ENCODE data around the gene KLHL29.

Gene KLHL29

DNA sequence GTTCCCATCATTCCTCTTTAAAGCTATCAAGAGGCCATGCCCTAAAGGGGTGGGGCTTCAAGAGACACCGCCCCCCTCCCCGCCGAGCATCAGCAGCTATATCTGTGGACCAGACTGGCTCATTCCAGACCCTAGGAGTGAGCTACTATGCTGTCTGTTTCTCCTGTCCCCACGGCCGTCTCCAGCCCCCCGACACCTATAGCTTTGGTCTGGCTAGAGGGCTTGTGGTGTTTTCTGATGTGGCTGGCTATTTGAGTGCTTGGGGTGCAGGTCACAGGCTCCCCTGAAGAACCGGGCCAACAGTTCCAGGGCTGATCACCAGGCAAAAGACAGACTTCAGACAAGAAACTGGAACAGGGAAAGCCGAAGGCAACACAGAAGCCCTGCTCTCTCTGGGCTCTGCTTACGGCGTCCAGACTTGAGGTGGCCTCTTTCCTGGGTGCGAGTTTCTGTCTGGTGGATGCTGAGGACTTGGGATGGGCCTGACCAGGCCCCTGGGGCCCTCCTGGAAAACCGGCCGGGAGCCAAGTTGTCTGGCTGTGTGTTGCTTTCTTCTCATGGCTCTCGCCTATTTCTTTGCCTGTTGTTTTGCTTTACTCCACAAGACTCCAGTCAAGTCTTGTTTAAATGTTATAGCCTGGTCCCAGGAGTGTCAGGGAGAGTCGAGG lies 83.6 kb downstream of the KLHL29 start:
- Mint-ChIP-seq H3K9me3 (no peaks in the 10 kb centered on the region), H3K27ac (no peak overlapping the region), H3K36me3 (ENCODE audit: low read depth) (no peaks in the 10 kb centered on the region), H3K4me3 (no peak overlapping the region), H3K4me1 (ENCODE audit: low read depth) (peaks cover 5% of the 10 kb centered on the region), H3K27me3 (ENCODE audit: low read depth) (peaks cover 66% of the 10 kb centered on the region)

DNA sequence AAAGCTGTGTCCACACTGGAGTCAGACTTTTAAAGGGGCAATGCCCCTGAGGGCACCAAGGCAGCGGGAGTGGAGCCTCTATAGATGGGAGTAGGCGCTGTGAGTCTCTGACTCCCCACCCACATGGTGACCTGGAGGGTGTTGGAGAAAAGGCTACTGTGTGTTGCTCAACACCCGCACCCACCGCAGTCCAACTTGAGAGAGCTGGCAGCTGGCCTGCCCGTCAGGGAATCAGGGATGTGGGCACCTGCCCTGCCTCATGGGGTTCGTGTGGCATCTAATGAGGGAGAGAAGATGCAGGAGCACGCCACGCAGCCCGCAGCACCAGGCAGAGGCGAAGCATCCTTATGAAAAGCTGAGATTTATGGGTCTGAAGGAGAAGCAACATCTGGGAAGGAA lies 84.2 kb downstream of the KLHL29 start:
- no peaks in the 10 kb centered on the region for H3K36me3 Mint-ChIP-seq (ENCODE audit: low read depth)
- H3K27me3 Mint-ChIP-seq (ENCODE audit: low read depth) = peaks cover 71% of the 10 kb centered on the region
- H3K27ac Mint-ChIP-seq = no peak overlapping the region
- no peaks in the 10 kb centered on the region for H3K9me3 Mint-ChIP-seq
- no peak overlapping the region for H3K4me3 Mint-ChIP-seq
- peaks cover 5% of the 10 kb centered on the region for H3K4me1 Mint-ChIP-seq (ENCODE audit: low read depth)

GRCh38 chr2:23475036-23475435 lies 90.1 kb downstream of the KLHL29 start:
- Mint-ChIP-seq H3K4me3 (no peak overlapping the region), H3K9me3 (no peaks in the 10 kb centered on the region), H3K27ac (no peak overlapping the region), H3K4me1 (ENCODE audit: low read depth) (peaks cover 2% of the 10 kb centered on the region), H3K36me3 (ENCODE audit: low read depth) (no peaks in the 10 kb centered on the region), H3K27me3 (ENCODE audit: low read depth) (peaks cover 45% of the 10 kb centered on the region)

- Mint-ChIP-seq H3K27me3 (ENCODE audit: low read depth) (peaks cover 45% of the 10 kb centered on the region), H3K4me3 (no peak overlapping the region), H3K36me3 (ENCODE audit: low read depth) (no peaks in the 10 kb centered on the region), H3K9me3 (no peaks in the 10 kb centered on the region), H3K27ac (no peak overlapping the region), H3K4me1 (ENCODE audit: low read depth) (peaks cover 2% of the 10 kb centered on the region)
These were observed 90.5 kb downstream of the KLHL29 start for GRCh38 chr2:23475473-23475872.

DNA sequence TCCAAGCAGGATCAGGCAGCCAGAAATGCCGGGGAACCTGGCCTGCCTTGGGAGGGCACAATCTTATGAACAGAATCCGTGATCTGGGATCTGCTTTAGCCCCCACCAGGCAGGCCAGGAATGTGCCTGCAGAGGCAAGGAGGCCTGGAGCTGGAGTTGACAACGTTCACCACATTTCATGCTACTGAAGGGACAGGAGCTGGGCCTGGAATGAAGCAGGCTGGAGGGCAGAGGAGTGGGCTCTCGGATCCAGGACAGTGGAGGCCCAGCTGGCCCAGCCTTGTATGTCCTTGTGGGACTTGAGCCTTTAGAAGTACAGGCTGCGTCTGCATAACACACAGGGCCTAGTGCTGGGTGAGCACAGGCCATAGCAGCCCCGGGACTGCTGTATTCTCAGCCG lies 91.8 kb downstream of the KLHL29 start:
- H3K36me3 Mint-ChIP-seq (ENCODE audit: low read depth) = no peaks in the 10 kb centered on the region
- no peak overlapping the region for H3K4me3 Mint-ChIP-seq
- no peak overlapping the region for H3K27ac Mint-ChIP-seq
- peaks cover 2% of the 10 kb centered on the region for H3K4me1 Mint-ChIP-seq (ENCODE audit: low read depth)
- H3K27me3 Mint-ChIP-seq (ENCODE audit: low read depth) = peaks cover 34% of the 10 kb centered on the region
- no peaks in the 10 kb centered on the region for H3K9me3 Mint-ChIP-seq

DNA sequence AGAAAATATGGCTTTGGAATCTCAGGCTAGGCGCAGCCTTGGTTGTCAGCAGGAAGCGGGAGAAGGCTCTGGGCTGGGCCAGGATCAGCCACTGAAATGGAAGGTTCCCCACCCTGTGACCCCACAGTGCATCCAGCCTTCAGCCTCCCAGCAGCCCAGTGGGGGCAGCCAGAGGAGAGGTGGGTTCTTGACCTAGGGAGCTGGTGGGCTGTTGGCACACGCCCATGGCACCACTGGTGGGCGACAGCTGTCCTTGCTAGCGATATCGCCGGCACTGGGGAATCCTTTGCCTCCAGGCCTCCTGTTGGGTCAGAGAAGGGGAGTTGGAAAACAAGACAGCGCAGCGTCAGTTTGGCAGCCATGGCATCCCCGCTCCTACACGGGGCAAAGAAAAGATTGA lies 92.4 kb downstream of the KLHL29 start:
- Mint-ChIP-seq H3K4me1 (ENCODE audit: low read depth) (peaks cover 2% of the 10 kb centered on the region), H3K4me3 (no peak overlapping the region), H3K27ac (no peak overlapping the region), H3K9me3 (no peaks in the 10 kb centered on the region), H3K36me3 (ENCODE audit: low read depth) (no peaks in the 10 kb centered on the region), H3K27me3 (ENCODE audit: low read depth) (peaks cover 31% of the 10 kb centered on the region)

DNA sequence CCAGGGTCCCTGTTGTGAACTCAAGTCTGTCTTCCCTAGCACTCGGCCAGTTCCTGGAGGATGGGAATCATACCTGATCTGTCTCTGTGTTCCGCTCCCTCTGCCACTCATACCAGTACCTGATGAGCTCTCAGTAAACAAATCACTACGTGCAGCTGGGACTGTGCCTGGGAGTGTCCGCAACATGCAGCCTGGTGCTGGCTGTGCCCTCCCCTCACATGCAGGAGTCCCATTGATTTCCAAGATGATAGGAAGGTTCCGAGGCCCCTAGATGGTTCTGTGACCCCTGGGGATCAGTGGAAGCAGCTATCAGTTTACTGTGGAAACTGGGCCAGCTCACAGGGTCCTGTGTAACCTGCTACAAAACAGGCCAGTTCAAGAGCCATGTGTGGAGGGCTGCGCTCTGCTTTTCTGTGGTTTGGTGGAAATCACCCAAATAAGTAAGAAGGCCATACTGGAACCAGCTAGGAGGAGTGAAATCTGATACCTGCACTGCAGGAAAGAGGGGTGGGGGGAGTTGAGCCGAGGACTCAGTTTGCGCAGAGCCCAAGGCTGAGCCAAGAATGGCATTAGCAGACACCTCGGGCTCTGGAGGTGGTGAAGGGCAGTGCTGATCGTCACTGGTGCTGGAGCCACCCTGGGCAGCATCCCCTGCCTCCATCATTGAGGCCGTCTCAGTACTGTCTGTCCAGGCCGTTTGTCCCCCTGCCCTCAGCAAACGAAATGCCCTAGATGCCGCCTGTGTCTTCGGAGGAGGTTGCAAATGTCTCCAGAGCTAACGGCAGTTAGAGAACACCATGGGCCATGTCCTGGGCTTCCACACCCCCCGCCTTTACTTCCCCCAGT lies 93.3 kb downstream of the KLHL29 start:
- Mint-ChIP-seq H3K27me3 (ENCODE audit: low read depth) (peaks cover 27% of the 10 kb centered on the region), H3K9me3 (no peaks in the 10 kb centered on the region), H3K4me1 (ENCODE audit: low read depth) (peaks cover 2% of the 10 kb centered on the region), H3K27ac (no peak overlapping the region), H3K4me3 (no peak overlapping the region), H3K36me3 (ENCODE audit: low read depth) (no peaks in the 10 kb centered on the region)

GRCh38 chr2:23478933-23479683 lies 94.1 kb downstream of the KLHL29 start:
- Mint-ChIP-seq H3K27me3 (ENCODE audit: low read depth) (peaks cover 19% of the 10 kb centered on the region), H3K4me1 (ENCODE audit: low read depth) (peaks cover 4% of the 10 kb centered on the region), H3K36me3 (ENCODE audit: low read depth) (no peaks in the 10 kb centered on the region), H3K27ac (no peak overlapping the region), H3K9me3 (no peaks in the 10 kb centered on the region), H3K4me3 (no peak overlapping the region)

DNA sequence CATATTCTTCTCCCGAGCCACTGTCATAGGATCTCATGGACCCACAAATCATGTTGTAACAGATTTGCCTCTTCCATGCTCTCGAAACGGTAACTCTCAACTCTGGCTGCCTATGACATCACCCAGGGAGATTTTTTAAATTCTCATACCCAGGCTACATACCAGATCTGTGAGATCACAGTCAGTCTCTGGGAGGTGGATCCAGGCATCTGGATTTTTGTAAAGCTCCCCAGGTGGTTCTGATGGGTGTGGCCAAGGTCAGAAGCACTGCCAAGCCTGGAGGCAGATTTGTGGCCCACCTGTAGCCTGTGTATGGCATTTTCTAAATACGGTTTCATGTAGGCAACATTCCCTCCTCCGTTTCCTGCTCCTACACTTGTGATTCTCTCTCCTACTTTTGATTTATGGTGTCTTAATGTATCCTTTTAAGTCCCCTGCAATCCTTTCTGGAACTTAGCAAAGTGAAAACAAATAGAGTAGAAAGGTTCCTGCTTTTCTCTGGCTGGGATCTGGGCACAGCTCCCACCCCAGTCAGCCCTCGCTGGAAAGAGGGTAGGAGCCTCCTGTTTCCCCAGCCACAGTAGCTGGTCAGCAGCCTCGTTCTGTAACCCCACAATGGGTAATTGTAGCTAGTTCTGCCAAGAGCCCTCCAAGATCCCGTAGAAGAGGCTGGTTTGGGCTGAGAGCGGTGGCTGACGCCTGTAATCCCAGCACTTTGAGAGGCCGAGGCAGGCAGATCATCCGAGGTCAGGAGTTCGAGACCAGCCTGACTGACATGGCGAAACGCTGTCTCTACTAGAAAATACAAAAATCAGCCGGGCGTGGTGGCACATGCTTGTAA lies 96.2 kb downstream of the KLHL29 start:
- no peaks in the 10 kb centered on the region for H3K36me3 Mint-ChIP-seq (ENCODE audit: low read depth)
- H3K4me1 Mint-ChIP-seq (ENCODE audit: low read depth) = peaks cover 8% of the 10 kb centered on the region
- peaks cover 9% of the 10 kb centered on the region for H3K27me3 Mint-ChIP-seq (ENCODE audit: low read depth)
- no peak overlapping the region for H3K4me3 Mint-ChIP-seq
- no peak overlapping the region for H3K27ac Mint-ChIP-seq
- H3K9me3 Mint-ChIP-seq = no peaks in the 10 kb centered on the region

- no peak overlapping the region for H3K4me3 Mint-ChIP-seq
- H3K9me3 Mint-ChIP-seq = no peaks in the 10 kb centered on the region
- peaks cover 9% of the 10 kb centered on the region for H3K27me3 Mint-ChIP-seq (ENCODE audit: low read depth)
- H3K36me3 Mint-ChIP-seq (ENCODE audit: low read depth) = no peaks in the 10 kb centered on the region
- H3K4me1 Mint-ChIP-seq (ENCODE audit: low read depth) = peaks cover 8% of the 10 kb centered on the region
- H3K27ac Mint-ChIP-seq = no peak overlapping the region
These were observed 97.2 kb downstream of the KLHL29 start for GRCh38 chr2:23482188-23482587.

DNA sequence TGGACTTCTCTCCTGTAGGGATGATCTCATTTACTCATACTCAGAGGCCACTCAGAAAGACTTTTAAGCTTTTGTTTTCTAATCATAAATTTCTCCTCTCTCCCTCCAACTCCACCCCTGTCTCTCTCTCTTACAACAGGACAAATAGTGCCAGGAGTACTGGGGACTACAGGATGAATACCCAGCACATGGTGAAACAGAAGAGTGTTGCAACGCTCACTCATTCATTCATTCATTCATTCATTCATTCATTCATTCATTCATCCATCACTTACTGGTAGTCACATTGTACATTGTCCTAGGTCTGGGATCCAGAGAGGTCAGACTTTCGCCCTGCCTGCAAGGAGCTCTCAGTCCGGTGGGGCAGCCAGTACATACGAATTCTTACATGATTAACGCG lies 97.6 kb downstream of the KLHL29 start:
- Mint-ChIP-seq H3K9me3 (no peaks in the 10 kb centered on the region), H3K36me3 (ENCODE audit: low read depth) (no peaks in the 10 kb centered on the region), H3K27me3 (ENCODE audit: low read depth) (peaks cover 9% of the 10 kb centered on the region), H3K27ac (no peak overlapping the region), H3K4me1 (ENCODE audit: low read depth) (peaks cover 12% of the 10 kb centered on the region), H3K4me3 (no peak overlapping the region)

- H3K4me1 Mint-ChIP-seq (ENCODE audit: low read depth) = peaks cover 24% of the 10 kb centered on the region
- H3K27me3 Mint-ChIP-seq (ENCODE audit: low read depth) = peaks cover 9% of the 10 kb centered on the region
- no peaks in the 10 kb centered on the region for H3K9me3 Mint-ChIP-seq
- no peak overlapping the region for H3K27ac Mint-ChIP-seq
- no peak overlapping the region for H3K4me3 Mint-ChIP-seq
- no peaks in the 10 kb centered on the region for H3K36me3 Mint-ChIP-seq (ENCODE audit: low read depth)
These were observed 98.8 kb downstream of the KLHL29 start for GRCh38 chr2:23483791-23484190.

- Mint-ChIP-seq H3K4me1 (ENCODE audit: low read depth) (peaks cover 27% of the 10 kb centered on the region), H3K27ac (no peak overlapping the region), H3K36me3 (ENCODE audit: low read depth) (no peaks in the 10 kb centered on the region), H3K4me3 (no peak overlapping the region), H3K9me3 (no peaks in the 10 kb centered on the region), H3K27me3 (ENCODE audit: low read depth) (peaks cover 9% of the 10 kb centered on the region)
These were observed 99.3 kb downstream of the KLHL29 start for GRCh38 chr2:23484275-23484674.

GRCh38 chr2:23484767-23485166 lies 99.8 kb downstream of the KLHL29 start:
- Mint-ChIP-seq H3K27ac (no peak overlapping the region), H3K4me3 (no peak overlapping the region), H3K36me3 (ENCODE audit: low read depth) (no peaks in the 10 kb centered on the region), H3K9me3 (no peaks in the 10 kb centered on the region), H3K27me3 (ENCODE audit: low read depth) (peaks cover 5% of the 10 kb centered on the region), H3K4me1 (ENCODE audit: low read depth) (peaks cover 32% of the 10 kb centered on the region)
